ENCODE measurements around the gene IRX4. TPM values are rescaled to one million over a fixed set of nuclear protein-coding genes. Genes with fewer than 3 reads are reported as not detected.

IRX4 gene
- total and polyA plus RNA-seq, 2 experiments from 2014 or later: 0.82 to 1.7 TPM

GRCh38 chr5:1916041-1917001, 33.6 kb upstream of the IRX4 start:
- Histone ChIP-seq H3K27ac (ENCODE audit: low read depth) (no peak overlapping the region), H3K4me1 (ENCODE audit: insufficient read depth) (no peaks in the 10 kb centered on the region), H2AFZ (no peak overlapping the region), H3K4me3 (no peak overlapping the region), H3K36me3 (ENCODE audit: insufficient read depth) (no peaks in the 10 kb centered on the region), H3K27me3 (ENCODE audit: insufficient read depth) (no peaks in the 10 kb centered on the region), H3F3A (replicated peaks; ENCODE audit: low read depth) (no peaks in the 10 kb centered on the region), H3K4me2 (no peak overlapping the region), H4K20me1 (replicated peaks; ENCODE audit: insufficient read depth) (no peaks in the 10 kb centered on the region), H3K9me2 (ENCODE audit: insufficient read depth) (no peaks in the 10 kb centered on the region), H3K79me2 (replicated peaks; ENCODE audit: insufficient read depth) (no peaks in the 10 kb centered on the region)
- Mint-ChIP-seq H3K27ac (no peak overlapping the region), H3K4me3 (no peak overlapping the region), H3K36me3 (ENCODE audit: low read depth) (no peaks in the 10 kb centered on the region), H3K27me3 (ENCODE audit: insufficient read depth, low read depth, poor library complexity) (peaks cover 5% of the 10 kb centered on the region), H3K4me1 (peaks cover 3% of the 10 kb centered on the region; the same call in 1 of the 3 replicates), H3K9me3 (no peaks in the 10 kb centered on the region; the same call in none of the 3 replicates)
- no peak for DNase-seq (ENCODE audit: low spot score)
- ATAC-seq: no peak
- no peak for TF ChIP-seq NANOG (IDR thresholded peaks at IDR 0.05; ENCODE audit: borderline replicate concordance)
- no peak for TF ChIP-seq JUNB (IDR thresholded peaks at IDR 0.05; ENCODE audit: unreplicated experiment)
- no peak for TF ChIP-seq ZNF331 (CRISPR knock-in tag; IDR thresholded peaks at IDR 0.05; ENCODE audit: low read depth)
- TF ChIP-seq CTCF (conservative IDR thresholded peaks at IDR 0.05; ENCODE audit: low read depth in 2 of 2): no peak
- TF ChIP-seq ETS1 (IDR thresholded peaks at IDR 0.05): no peak
- TF ChIP-seq REST (IDR thresholded peaks at IDR 0.05; ENCODE audit: unreplicated experiment): no peak
- no peak for TF ChIP-seq ZNF462 (CRISPR knock-in tag; IDR thresholded peaks at IDR 0.05)
- TF ChIP-seq EZH2 (IDR thresholded peaks at IDR 0.05; ENCODE audit: low read depth, unreplicated experiment): no peak
- TF ChIP-seq CREB1 (CRISPR knock-in tag; IDR thresholded peaks at IDR 0.05; ENCODE audit: low read depth): no peak
- no peak for TF ChIP-seq ZNF114 (CRISPR knock-in tag; IDR thresholded peaks at IDR 0.05)
- no peak for TF ChIP-seq POLR2AphosphoS5 (IDR thresholded peaks at IDR 0.05; ENCODE audit: low read depth)
- no peak for TF ChIP-seq STAT1 (IDR thresholded peaks at IDR 0.05; ENCODE audit: unreplicated experiment)

All from GM23338 (cell line).